Renal pelvis (tissue), 4 donors: ENCODE results near the gene ANKRD66. TPM values are rescaled to one million over a fixed set of nuclear protein-coding genes. Genes with fewer than 3 reads are reported as not detected.

Source experiments
- DNase-seq: peaks from one replicate; pipeline ENCODE4 v3.0.0-alpha.2; 2013
- polyA plus RNA-seq, 3 donors: library from polyadenylated mRNA; unstranded; fragments of 120-200 nt; gene quantifications; one replicate each; pipeline ENCODE4 v1.2.1, GENCODE V29; 2013; ENCODE audit not compliant: insufficient read length in 3 of 3

The ANKRD66 gene
- polyA plus RNA-seq, 3 donors: not detected

DNA sequence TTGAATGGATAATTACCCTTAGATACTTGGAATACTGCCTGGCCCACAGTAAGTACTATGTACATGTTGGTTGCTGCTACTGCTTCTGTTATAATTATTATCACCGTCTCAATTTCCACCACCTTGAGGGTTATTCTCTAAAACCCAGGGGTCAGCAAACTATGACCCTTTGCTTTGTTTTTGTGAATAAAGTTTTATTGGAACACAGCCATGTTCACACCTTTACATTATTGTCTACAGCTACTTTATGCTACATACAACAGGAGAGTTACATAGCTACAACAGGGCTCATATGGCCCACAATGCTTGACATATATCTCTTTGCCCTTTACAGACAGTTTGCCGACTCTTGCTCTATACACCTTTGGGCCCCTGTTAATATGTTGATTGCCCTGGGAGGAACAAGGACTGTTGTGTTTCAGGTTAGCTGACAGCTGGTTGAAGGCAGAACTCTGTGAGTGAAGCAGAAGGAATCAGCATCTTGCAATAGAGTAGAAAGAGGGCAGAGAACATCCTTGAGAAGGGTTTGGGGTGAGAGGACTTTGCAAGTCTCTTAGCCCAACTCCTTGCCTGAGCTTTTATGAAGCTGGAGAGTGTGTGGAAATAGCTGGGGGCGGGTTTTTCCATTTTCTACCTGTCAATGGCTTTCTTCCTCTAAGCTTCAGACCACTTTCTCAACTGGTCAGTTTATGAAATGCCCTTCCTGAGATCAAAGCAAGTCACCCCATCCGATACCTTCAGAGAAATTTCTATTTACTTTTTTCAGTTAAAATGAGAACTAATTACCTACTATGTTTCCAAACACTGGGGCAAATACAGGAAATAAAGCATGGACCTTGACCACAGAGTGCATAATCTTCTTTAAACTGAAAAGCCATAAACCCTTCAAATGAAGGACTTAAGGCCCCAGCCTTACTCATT is 43.0 kb downstream of the ANKRD66 start:
- DNase-seq: no peak

- no peak for DNase-seq
Measured at GRCh38 chr6:46790355-46790874, 43.7 kb downstream of the ANKRD66 start.

GRCh38 chr6:46792635-46793034 is 45.9 kb downstream of the ANKRD66 start:
- DNase-seq: no peak

- no peak for DNase-seq
Measured at GRCh38 chr6:46793138-46793537, 46.4 kb downstream of the ANKRD66 start, which contains the start of gene MEP1A. MEP1A (plus strand) TSS chr6:46793389; CDS start chr6:46793399, 10 bp downstream.

DNA sequence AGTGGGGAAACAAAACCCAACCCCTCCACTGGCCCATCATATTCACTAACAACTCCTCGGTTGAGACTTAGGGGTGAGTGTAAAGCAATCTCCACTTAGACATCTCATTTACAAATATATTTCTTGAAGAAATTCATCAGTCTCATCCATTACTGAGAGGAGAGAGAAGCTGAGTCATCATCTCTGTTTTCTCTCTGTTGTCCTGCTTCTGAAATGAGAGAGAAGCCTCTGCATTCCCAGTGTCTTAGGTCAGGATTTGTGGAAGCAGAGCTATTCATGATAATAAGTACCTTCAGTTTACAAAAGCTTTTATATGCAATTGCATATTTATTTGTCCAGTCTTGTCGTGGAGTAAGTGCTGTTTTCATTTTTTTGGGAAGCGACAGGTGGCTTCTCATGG is 47.3 kb downstream of the ANKRD66 start:
- DNase-seq: no peak

DNA sequence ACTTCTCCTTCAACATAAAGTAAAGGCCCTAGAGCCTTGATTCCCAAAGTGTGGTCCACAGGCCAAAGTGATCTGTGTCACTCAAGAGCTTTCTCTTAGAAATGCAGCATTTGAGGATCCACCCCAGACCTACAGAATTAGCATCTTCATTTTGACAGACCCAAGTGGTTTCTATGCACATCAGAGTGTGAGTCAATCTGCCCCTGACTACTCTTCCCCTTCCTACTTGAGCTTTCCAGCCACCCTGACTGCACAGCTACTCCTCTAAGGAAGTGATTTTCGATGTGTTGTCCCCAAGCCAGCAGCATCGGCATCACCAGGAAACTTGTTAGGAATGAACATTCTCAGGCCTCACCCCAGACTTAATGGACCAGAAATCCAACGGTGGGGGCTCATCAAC is 49.1 kb downstream of the ANKRD66 start:
- no peak for DNase-seq

DNA sequence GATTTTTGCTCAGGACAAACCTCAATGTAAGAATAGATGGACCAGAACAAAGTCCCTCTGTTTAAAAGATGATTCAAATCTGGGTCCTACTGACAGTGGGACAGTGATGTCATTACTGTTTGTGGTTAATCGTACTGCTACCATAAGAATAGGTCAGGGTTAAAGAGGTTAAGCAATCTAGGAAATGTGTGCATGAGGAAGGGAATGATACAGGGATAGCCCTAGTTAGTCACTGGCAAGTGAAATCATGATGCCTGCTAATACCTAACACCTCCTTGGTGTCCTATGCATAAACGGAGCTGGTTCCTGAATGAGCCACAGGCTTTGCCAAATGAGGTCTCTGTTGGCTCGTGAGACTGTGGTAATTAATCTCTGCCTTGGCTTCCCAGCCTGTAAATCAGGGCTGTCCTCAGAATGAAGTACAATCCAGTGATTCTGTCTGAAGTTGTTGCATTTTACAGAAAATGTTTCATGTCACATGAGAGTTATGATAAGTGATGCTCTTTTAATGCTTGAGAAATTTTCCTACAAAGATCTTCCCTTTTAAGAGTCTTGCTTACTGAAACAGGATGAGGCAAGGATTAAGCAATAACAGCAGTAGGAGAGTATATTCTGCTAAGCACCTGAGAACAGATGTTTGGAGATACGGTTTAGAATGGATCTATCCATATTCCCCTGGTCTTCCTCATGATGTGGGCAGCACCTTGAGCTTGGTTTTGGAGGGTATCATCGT is 50.3 kb downstream of the ANKRD66 start:
- DNase-seq: no peak

DNA sequence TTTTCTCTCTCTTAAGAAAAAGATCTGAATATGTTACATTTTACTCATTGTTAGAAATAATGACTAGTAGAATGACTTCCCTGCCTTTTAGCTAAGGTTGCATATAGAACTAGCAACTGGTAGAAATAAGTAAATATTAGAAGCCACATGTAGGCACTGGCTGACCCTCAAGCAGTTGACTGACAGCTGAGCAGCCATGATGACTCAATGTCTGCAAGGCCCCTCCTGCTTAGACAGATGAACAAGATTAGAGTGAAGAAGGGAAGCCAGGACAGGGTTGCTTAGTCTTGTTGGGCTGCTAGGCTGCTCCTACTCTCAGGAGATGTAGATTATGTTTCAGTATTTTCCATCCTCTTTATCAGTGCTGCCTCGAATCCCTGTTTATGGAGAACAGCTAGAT is 52.9 kb downstream of the ANKRD66 start:
- no peak for DNase-seq

DNA sequence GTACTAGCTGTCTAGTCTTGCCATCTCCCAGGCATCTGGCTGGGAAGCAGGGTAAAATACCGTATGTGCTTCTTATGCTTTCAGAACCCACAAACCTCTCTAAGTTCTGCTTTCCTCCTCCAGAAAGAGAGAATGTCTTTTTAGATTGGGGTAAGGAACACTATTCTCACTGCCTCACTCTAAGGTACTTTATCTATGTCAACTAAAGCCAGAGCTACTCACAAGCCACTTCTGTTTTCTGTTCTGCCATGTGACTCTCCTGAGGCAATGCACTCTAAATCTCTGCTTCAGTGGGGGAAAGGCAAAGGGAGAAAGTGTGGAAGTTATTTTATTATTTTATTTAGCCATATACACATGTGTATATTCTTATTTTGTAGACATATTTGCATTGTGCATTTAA is 62.1 kb downstream of the ANKRD66 start:
- no peak for DNase-seq

Other genes starting within 250 kb of the ANKRD66 start
- 1 to 10 TPM; 6.3 to 8.1 (median 7.5) TPM for gene CYP39A1, start 94.1 kb upstream of the ANKRD66 start, polyA plus RNA-seq
- 10 to 100 TPM; 29.1 to 75.2 (median 59.1) TPM for gene SLC25A27, start 94.0 kb upstream of the ANKRD66 start, polyA plus RNA-seq
- gene TDRD6, start 59.0 kb upstream of the ANKRD66 start, polyA plus RNA-seq: 1 to 10 TPM; 1.6 to 3.8 (median 2.0) TPM
- gene PLA2G7, start 11.6 kb upstream of the ANKRD66 start, polyA plus RNA-seq: 1 to 10 TPM; 2.4 to 3.2 (median 2.7) TPM
- not detected for gene MEP1A, start 46.5 kb downstream of the ANKRD66 start, polyA plus RNA-seq
- gene ADGRF5, start 175.0 kb downstream of the ANKRD66 start, polyA plus RNA-seq: 10 to 100 TPM; 24.4 to 29.2 (median 24.6) TPM